Fibroblast of pulmonary artery (primary cell): Measurements from ENCODE around the gene CERT1.

Source experiments
- DNase-seq: peaks from one replicate; pipeline ENCODE4 v3.0.0-alpha.2; 2010; ENCODE audit warnings: low read depth
- H3K4me3 ChIP-seq: replicated peaks from 2 replicates; pipeline ENCODE4 v1.5.1; 2011; ENCODE audit warnings: low read depth, mild to moderate bottlenecking, control low read depth, low read length, moderate library complexity
- TF ChIP-seq, protein P1 (sequence below): IDR thresholded peaks from 2 replicates; pipeline ENCODE4 v1.5.1; 2011; ENCODE audit warnings: mild to moderate bottlenecking, control low read depth, low read length, inconsistent platforms; ENCODE audit errors: missing control alignments

Gene CERT1

DNA sequence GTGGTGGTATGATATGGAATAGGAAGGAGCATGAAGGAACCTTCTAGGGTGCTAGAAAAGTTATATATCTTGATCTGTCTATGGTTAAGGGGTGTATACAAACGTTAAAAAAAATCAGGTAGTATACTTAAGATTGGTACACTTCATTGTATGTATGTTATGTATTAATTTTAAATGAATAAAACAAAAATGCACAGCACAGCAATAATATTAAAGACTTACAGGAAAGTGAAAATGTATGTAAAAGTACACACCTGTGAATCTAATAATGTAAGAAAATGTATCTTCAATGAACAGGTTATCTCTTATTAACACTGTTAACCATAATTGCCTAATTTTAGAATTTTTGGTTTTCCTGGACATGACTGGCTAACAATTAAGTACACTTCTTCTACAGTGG, 97.2 kb downstream of the CERT1 start:
- TF ChIP-seq, protein P1, sequence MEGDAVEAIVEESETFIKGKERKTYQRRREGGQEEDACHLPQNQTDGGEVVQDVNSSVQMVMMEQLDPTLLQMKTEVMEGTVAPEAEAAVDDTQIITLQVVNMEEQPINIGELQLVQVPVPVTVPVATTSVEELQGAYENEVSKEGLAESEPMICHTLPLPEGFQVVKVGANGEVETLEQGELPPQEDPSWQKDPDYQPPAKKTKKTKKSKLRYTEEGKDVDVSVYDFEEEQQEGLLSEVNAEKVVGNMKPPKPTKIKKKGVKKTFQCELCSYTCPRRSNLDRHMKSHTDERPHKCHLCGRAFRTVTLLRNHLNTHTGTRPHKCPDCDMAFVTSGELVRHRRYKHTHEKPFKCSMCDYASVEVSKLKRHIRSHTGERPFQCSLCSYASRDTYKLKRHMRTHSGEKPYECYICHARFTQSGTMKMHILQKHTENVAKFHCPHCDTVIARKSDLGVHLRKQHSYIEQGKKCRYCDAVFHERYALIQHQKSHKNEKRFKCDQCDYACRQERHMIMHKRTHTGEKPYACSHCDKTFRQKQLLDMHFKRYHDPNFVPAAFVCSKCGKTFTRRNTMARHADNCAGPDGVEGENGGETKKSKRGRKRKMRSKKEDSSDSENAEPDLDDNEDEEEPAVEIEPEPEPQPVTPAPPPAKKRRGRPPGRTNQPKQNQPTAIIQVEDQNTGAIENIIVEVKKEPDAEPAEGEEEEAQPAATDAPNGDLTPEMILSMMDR, result no peak
- no peak overlapping the region for H3K4me3 ChIP-seq
- DNase-seq, result no peak

DNA sequence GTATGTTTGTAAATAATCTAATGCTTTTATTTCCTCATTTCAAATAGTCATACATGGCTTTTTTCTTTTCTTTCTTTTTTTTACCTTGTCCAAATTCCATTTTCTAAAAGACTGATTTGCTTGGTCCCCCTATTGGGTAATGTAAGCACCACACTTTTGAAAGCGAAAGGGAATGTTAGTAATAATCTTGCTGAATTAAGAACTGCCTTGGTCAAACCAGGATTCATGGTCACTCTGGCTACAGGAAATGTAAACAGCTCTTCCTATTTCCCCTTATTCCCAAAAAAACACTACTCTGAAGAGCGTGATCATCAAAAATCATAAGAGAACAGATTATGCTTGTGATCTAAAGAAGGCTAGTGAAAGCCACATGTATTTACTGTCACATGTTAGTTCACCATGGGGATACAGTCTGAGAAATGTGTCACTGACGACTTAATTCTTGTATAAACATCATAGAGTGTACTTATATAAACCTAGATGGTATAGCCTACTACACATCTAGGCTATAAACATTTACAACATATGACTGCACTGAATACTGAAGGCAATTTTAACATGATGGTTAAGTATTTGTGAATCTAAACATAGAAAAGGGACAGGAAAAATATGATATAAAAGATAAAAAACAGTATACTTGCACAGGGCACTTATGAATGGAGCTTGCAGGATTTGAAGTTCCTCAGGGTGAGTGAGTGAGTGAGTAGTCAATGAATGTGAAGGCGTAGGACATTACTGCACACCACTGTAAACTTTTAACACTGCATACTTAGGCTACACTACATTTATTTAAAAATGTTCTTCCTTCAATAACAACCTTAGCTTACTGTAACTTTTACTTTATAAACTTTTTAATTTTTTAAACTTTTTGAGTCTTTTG, 99.1 kb downstream of the CERT1 start:
- no peak overlapping the region for H3K4me3 ChIP-seq
- TF ChIP-seq, protein P1, result no peak
- no peak for DNase-seq

DNA sequence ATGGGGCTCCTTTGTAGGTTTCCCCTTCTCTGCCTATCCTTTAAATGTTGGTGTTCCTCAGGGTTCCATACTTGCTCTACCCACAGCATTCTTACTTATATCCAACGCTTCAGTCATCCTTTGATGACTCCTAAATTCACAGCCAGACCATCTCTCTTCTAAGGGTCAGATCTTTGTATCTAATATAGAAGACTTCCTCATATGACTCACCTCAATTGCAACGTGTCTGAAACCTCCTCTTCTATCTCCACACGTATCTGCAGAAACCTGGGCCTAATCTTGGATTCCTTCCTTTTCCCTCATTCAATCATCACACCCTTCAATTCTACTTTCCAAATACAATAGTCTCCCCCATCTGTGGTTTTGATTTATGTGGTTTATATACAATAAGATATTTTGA, 106.1 kb downstream of the CERT1 start:
- TF ChIP-seq, protein P1, result no peak
- no peak for DNase-seq
- no peak overlapping the region for H3K4me3 ChIP-seq

DNA sequence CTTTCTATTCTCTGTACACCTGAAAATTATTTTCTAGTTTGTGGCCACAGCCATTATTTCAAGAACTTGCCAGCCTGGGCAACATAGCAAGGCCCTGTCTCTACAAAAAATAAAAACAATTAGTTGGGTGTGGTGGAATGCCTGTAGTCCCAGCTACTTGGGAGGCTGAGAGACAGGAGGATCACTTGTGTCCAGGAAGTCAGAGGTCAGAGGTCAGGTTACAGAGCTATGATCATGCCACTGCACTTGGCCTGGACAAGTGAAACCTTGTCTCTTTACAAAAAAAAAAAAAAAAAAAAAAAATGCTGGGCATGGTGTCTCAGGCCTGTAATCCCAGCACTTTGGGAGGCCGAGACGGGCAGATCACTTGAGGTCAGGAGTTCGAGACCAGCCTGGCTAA, 116.2 kb downstream of the CERT1 start:
- TF ChIP-seq, protein P1, result no peak
- DNase-seq, result no peak
- no peak overlapping the region for H3K4me3 ChIP-seq

DNA sequence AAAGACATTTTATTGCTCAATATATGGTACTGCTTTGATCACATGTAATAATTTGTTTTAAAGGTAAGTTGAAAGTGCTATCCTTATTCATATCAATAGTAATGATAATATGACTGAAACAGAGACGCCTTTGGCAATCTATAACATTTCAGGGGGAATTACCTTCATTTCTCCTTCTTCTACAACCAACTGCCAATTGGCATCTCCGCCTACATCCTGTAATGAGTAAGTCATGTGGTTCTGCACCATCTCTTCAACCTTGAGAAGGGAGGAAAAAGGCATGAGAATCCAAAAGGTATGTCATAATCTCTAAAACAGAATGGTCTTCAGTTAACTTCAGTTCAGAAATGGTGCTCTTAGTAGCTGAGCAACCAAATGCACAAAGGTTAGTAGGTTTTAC, 122.0 kb downstream of the CERT1 start:
- no peak overlapping the region for H3K4me3 ChIP-seq
- TF ChIP-seq, protein P1, result no peak
- DNase-seq, result no peak

DNA sequence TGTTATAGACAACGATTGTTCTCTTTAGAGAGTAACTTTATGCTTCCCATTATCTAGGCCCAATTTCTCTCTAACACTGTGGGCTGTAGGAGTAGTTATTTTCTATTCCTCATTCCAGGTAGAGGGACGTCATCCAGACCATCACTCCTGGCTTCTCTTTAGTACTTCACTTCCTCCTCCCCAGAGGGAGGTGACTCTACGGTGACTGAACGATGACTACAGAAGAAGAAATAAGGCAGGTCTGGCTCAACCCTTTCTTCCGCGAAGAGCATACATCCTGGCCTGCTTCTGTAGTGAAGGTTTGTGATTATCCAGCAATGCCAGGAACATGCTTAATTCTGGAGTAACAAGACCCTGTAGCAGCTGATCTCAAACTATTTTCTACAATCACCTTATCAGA, 123.6 kb downstream of the CERT1 start:
- TF ChIP-seq, protein P1, result no peak
- H3K4me3 ChIP-seq, result no peak overlapping the region

DNA sequence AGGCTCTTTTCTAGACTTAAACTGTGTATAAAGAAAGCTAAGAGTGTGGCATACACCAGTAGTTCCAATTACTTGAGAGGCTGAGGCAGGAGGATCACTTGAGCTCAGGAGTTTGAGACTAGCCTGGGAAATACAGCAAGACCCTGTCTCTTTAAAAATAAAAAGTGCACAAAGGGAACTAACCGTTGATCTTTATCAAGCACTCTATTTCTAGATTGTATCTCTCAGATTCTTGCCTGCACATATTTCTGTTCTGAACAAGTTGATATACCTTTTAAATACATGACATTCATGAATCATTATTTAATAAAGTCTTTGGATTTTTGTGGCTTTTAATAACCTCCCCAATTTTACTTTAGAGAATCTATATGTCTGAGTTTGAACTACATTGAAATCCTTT, 127.2 kb downstream of the CERT1 start:
- TF ChIP-seq, protein P1, result no peak
- no peak overlapping the region for H3K4me3 ChIP-seq
- no peak for DNase-seq

More for the DNA sequence above, 123.6 kb downstream of the CERT1 start:
- DNase-seq, result no peak
